Neural progenitor cell (in vitro differentiated cells): ENCODE data around the gene PSMD13.

ENCODE experiments used
- CTCF ChIP-seq: fragments of 200-600 bp; sonication (generic); IDR thresholded peaks from 2 replicates; pipeline ENCODE4 v1.5.1; 2017; ENCODE audit warnings: antibody characterized with exemption, mild to moderate bottlenecking
- EZH2 ChIP-seq: fragments of 200-600 bp; sonication (generic); IDR thresholded peaks from 2 replicates; pipeline ENCODE4 v1.6.1; 2017; ENCODE audit warnings: antibody characterized with exemption, mild to moderate bottlenecking, moderate library complexity
- EZH2phosphoT487 ChIP-seq: fragments of 200-600 bp; sonication (generic); IDR thresholded peaks from 2 replicates; pipeline ENCODE4 v1.6.1; 2017; ENCODE audit warnings: antibody characterized with exemption

GRCh38 chr11:272931-273198 is 36.1 kb downstream of the PSMD13 start:
- TF ChIP-seq EZH2 = no peak
- TF ChIP-seq EZH2phosphoT487 = no peak
- TF ChIP-seq CTCF = no peak
